Fibroblast of lung (primary cell): Measurements from ENCODE around the gene SNX19. TPM values are rescaled to one million over a fixed set of nuclear protein-coding genes. Genes with fewer than 3 reads are reported as not detected.
A peak's percentile ranks its signal among the peaks of the same experiment; 100 is the strongest.

Source experiments
- DNase-seq, 2 donors: peaks; one replicate each; pipeline versions ENCODE4 v3.0.0 to v3.0.0-alpha.2; 2010; ENCODE audit warnings: low read depth in 2 of 2
- H2AFZ ChIP-seq: 2 replicates; pipeline ENCODE4 v1.5.1; 2012; ENCODE audit warnings: low read length, control low read depth, inconsistent platforms
- H3K27ac ChIP-seq: 2 replicates; pipeline ENCODE4 v1.5.1; 2011; ENCODE audit warnings: low read length, control low read depth; ENCODE audit not compliant: insufficient read depth
- H3K27me3 ChIP-seq: 2 replicates; pipeline ENCODE4 v1.5.1; 2011; ENCODE audit warnings: mild to moderate bottlenecking, low read length; ENCODE audit not compliant: control insufficient read depth, insufficient read depth
- H3K36me3 ChIP-seq: 2 replicates; pipeline ENCODE4 v1.5.1; 2011; ENCODE audit warnings: low read length; ENCODE audit not compliant: control insufficient read depth, insufficient read depth
- H3K4me1 ChIP-seq: 2 replicates; pipeline ENCODE4 v1.5.1; 2011; ENCODE audit warnings: low read length; ENCODE audit not compliant: control insufficient read depth, insufficient read depth; ENCODE audit errors: extremely low read depth
- H3K4me2 ChIP-seq: 2 replicates; pipeline ENCODE4 v1.5.1; 2011; ENCODE audit warnings: low read length, control low read depth; ENCODE audit not compliant: insufficient read depth; ENCODE audit errors: extremely low read depth
- H3K4me3 ChIP-seq, 4 experiments: fragments of 200-600 bp in 1 of 4; sonication (generic) in 1 of 4; replicated peaks in 1 of 4; 2 replicates each; pipeline ENCODE4 v1.5.1; 2011 to 2016; ENCODE audit warnings: low read length in 4 of 4, low read depth in 3 of 4, mild to moderate bottlenecking in 3 of 4, control low read depth in 2 of 4, inconsistent platforms in 1 of 4, mixed read lengths in 1 of 4; ENCODE audit not compliant: insufficient read depth in 1 of 4; ENCODE audit errors: control extremely low read depth in 1 of 4
- H3K79me2 ChIP-seq: 2 replicates; pipeline ENCODE4 v1.5.1; 2012; ENCODE audit warnings: mild to moderate bottlenecking, low read length, inconsistent platforms; ENCODE audit not compliant: control insufficient read depth, insufficient read depth
- H3K9ac ChIP-seq: 2 replicates; pipeline ENCODE4 v1.5.1; 2011; ENCODE audit warnings: mild to moderate bottlenecking, low read length, control low read depth; ENCODE audit not compliant: insufficient read depth
- H3K9me3 ChIP-seq: 2 replicates; pipeline ENCODE4 v1.5.1; 2012; ENCODE audit warnings: low read depth, low read length; ENCODE audit not compliant: control insufficient read depth, insufficient read depth
- H4K20me1 ChIP-seq: 2 replicates; pipeline ENCODE4 v1.5.1; 2011; ENCODE audit warnings: low read length; ENCODE audit not compliant: control insufficient read depth, insufficient read depth; ENCODE audit errors: extremely low read depth
- EZH2 ChIP-seq: IDR thresholded peaks from 2 replicates; pipeline ENCODE4 v1.5.1; 2012; ENCODE audit warnings: low read length, control low read depth, mild to moderate bottlenecking; ENCODE audit errors: missing control alignments
- polyA plus RNA-seq, 2 donors: library from polyadenylated mRNA; depleted of rRNA in 1 of 2; stranded (reverse) in 1 of 2; unstranded in 1 of 2; fragments of >200 nt; gene quantifications; 2 replicates each; pipeline ENCODE4 v1.2.1, GENCODE V29; 2011 to 2012; ENCODE audit warnings: missing spikeins in 1 of 2
- total RNA-seq: library from RNA; depleted of rRNA; stranded (reverse); fragments of >200 nt; gene quantifications from 2 replicates; pipeline ENCODE4 v1.2.1, GENCODE V29; 2014
- TF ChIP-seq, protein P1 (sequence below), 2 donors: IDR thresholded peaks in 1 of 2; conservative IDR thresholded peaks in 1 of 2; 1 replicate in 1 of 2; 2 replicates in 1 of 2; pipeline ENCODE4 v1.5.1; 2011 to 2012; ENCODE audit warnings: low read length in 2 of 2, control low read depth in 1 of 2, inconsistent platforms in 1 of 2, low read depth in 1 of 2, mild to moderate bottlenecking in 1 of 2

The SNX19 gene
- total and polyA plus RNA-seq, 2 donors (not counting 1 experiment from before 2014, with no cell fraction given): 76.6 to 91.7 TPM

DNA sequence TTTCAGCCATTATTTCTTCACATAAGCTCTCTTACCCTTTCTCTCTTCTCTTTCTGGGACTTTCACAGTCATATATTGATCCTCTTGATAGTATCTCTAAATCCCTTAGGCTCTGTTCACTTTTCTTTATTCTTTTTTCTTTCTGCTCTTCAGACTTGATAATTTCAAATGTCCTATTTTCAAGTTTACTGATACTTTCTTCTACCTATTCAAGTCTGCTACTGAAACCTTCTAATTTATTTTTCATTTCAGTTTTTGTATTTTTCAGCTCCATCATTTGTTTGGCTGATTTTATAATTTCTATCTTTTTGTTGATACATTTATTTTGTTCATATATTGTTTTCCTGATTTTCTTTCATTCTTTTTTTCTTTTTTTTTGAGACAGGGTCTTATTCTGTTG, 79.1 kb downstream of the SNX19 start:
- Histone ChIP-seq H4K20me1 (no peaks in the 10 kb centered on the region), H3K9ac (no peak overlapping the region), H2AFZ (no peak overlapping the region), H3K36me3 (no peaks in the 10 kb centered on the region), H3K4me3 (no peak overlapping the region), H3K27ac (no peak overlapping the region), H3K4me1 (peaks cover 2% of the 10 kb centered on the region), H3K79me2 (no peaks in the 10 kb centered on the region), H3K4me2 (no peak overlapping the region), H3K9me3 (no peaks in the 10 kb centered on the region), H3K27me3 (no peaks in the 10 kb centered on the region)
- TF ChIP-seq, protein P1, sequence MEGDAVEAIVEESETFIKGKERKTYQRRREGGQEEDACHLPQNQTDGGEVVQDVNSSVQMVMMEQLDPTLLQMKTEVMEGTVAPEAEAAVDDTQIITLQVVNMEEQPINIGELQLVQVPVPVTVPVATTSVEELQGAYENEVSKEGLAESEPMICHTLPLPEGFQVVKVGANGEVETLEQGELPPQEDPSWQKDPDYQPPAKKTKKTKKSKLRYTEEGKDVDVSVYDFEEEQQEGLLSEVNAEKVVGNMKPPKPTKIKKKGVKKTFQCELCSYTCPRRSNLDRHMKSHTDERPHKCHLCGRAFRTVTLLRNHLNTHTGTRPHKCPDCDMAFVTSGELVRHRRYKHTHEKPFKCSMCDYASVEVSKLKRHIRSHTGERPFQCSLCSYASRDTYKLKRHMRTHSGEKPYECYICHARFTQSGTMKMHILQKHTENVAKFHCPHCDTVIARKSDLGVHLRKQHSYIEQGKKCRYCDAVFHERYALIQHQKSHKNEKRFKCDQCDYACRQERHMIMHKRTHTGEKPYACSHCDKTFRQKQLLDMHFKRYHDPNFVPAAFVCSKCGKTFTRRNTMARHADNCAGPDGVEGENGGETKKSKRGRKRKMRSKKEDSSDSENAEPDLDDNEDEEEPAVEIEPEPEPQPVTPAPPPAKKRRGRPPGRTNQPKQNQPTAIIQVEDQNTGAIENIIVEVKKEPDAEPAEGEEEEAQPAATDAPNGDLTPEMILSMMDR (conservative IDR thresholded peaks at IDR 0.05 in 1 of 2, IDR thresholded peaks at IDR 0.05 in 1 of 2; ENCODE audit: low read depth in 1 of 2, low read length in 2 of 2): no peak
- TF ChIP-seq EZH2: no peak
- DNase-seq: no peak

DNA sequence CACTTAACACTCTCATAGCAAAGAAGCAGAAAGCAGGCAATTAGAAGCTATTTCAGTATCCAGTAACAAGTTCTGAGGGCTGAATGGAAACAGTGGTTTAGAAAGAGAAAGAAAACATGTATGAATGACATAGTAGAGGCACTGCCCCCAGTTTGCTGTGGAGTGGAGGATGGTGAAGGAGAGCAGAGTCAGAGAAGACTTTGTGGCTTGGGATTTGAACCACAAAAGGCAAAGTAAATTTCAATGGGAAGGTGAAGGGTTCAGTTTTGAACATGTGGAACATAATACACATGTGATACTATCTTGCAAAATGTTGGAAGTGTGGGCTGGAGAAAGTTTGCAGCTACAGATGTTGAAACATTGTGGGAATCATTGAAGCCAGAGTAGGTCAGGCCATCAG, 81.4 kb downstream of the SNX19 start:
- no peak overlapping the region for H3K4me2 ChIP-seq
- TF ChIP-seq, protein P1 (conservative IDR thresholded peaks at IDR 0.05 in 1 of 2, IDR thresholded peaks at IDR 0.05 in 1 of 2; ENCODE audit: low read depth in 1 of 2, low read length in 2 of 2): no peak
- TF ChIP-seq EZH2: no peak
- no peaks in the 10 kb centered on the region for H3K27me3 ChIP-seq
- no peaks in the 10 kb centered on the region for H3K36me3 ChIP-seq
- H4K20me1 ChIP-seq: no peaks in the 10 kb centered on the region
- peaks cover 2% of the 10 kb centered on the region for H3K4me1 ChIP-seq
- H3K27ac ChIP-seq: no peak overlapping the region
- peak in 1 of 2 donors; percentile 25 for DNase-seq
- H3K9ac ChIP-seq: no peak overlapping the region
- H3K4me3 ChIP-seq: no peak overlapping the region
- no peak overlapping the region for H2AFZ ChIP-seq
- H3K9me3 ChIP-seq: no peaks in the 10 kb centered on the region
- H3K79me2 ChIP-seq: no peaks in the 10 kb centered on the region

DNA sequence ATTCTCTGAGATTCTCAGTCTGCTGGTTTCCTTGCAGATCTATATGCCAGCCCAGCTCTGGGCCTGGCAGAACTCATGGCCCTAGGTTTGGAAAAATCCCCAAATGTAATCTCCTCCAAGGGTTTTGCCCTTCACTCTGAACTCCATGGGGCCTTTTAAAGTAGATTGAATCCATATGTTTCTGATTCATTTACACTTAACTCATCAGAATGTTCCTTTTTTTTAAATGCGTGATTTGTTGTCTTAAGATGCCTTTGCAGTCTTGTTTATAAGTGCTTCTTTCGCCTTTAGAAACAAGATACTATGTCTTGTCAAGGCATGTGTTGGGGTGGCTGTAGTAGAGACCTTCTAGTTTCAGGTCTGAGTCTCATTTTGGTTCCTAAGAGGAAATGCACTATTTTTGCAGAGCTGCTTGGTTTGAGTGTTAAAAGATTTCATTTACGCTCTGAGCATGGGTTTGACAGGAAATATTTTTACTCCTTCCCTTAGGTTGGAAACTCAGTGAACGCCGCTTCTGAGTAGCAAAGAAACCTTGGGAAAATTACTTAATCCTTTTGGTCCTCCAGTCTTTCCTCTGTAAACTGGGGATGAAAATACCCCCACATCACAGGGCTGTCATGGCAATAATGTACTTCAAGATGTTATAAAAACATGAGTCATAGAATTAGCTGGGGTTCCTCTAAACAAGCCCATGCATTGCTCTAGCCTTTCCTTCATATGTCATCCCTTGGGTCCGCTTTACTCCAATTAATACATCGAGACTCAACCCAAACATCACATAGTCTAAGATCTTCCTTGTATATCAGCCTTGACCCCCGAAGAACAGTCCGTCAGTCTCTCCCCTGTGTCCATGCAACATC, 83.5 kb downstream of the SNX19 start:
- Histone ChIP-seq H3K4me1 (peaks cover 11% of the 10 kb centered on the region), H3K36me3 (no peaks in the 10 kb centered on the region), H3K79me2 (no peaks in the 10 kb centered on the region), H3K4me2 (no peak overlapping the region), H3K9me3 (no peaks in the 10 kb centered on the region), H3K4me3 (no peak overlapping the region), H3K27ac (no peak overlapping the region), H3K27me3 (no peaks in the 10 kb centered on the region), H2AFZ (no peak overlapping the region), H3K9ac (no peak overlapping the region), H4K20me1 (no peaks in the 10 kb centered on the region)
- no peak for TF ChIP-seq EZH2
- TF ChIP-seq, protein P1 (conservative IDR thresholded peaks at IDR 0.05 in 1 of 2, IDR thresholded peaks at IDR 0.05 in 1 of 2; ENCODE audit: low read depth in 1 of 2, low read length in 2 of 2): no peak
- peak; percentile 43 to 56 for DNase-seq
